ENCODE data around the gene AP3S2. TPM values are rescaled to one million over a fixed set of nuclear protein-coding genes. Genes with fewer than 3 reads are reported as not detected.
"Not testable (repeated sequence)": the region's sequence is repeated elsewhere in the genome, so short reads cannot be mapped to it uniquely, and the experiment has no call there.

AP3S2 gene
- total and polyA plus RNA-seq, 2 donors: 22.5 to 60.9 TPM

DNA sequence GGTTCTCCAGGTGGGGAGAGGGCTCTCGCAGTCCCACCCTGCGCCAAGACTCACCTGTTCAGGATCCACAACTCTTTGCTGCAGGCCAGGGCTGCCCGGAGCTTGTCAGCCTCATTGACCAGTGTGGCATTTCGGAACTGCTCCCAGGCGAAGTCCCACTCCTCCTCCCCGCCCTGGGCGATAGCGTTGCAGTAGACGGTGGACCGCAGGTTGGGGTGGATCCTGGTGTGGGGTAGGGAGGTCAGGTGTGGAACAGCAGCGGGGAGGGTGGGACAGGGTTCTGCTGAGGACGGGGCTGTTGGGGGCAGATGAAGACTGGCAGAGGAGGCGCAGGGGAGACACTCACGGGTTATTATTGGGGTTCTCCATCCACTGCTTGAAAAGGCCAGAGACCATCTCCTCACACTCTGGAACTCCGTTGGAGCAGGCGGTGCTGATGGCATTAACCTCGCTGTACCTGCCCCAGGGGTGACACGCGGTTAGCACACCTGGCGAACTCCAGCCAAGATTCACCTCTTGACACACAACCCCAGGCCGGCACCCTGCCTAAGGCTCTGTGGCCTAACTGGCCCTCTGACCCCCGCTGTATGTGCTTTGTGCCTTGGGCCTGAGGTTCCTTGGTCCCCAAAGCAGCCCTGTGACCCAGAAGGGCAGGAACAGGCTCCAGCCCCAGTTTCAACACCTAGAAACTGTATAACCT is 101.5 kb downstream of the AP3S2 start:
- Histone ChIP-seq H3K4me3 (ENCODE audit: low read depth, low read length) (no peak overlapping the region), H3K27ac (ENCODE audit: low read depth) (no peak overlapping the region), H3K4me1 (ENCODE audit: insufficient read depth) (no peaks in the 10 kb centered on the region), H3K36me3 (ENCODE audit: insufficient read depth) (no peaks in the 10 kb centered on the region)
- no peak for DNase-seq (ENCODE audit: extremely low spot score)
- WGBS: 95% methylated on average over 22 of the region's 22 CpGs

DNA sequence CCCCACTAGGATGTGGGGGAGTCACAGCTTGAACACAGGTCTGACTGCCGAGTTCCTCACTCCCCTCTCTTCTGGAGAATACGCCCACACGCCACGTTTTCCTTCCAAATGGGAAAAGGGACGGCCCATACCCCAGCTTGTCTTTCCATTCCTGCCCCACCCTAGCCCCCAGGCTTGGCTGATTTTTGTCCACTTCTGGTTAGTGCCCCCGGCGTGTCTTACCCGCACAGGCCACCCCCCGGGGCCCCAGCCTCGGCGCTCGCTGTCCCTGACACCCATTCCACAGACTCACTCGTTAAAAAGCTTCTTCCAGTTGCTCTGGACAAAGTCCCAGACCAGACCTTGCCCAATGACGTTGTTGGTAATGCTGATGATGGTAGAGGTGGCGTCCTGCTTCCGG is 103.1 kb downstream of the AP3S2 start:
- Histone ChIP-seq H3K36me3 (ENCODE audit: insufficient read depth) (no peaks in the 10 kb centered on the region), H3K27ac (ENCODE audit: low read depth) (no peak overlapping the region), H3K4me1 (ENCODE audit: insufficient read depth) (no peaks in the 10 kb centered on the region), H3K4me3 (ENCODE audit: low read depth, low read length) (no peak overlapping the region)
- 91% methylated on average over 16 of the region's 16 CpGs for WGBS
- DNase-seq (ENCODE audit: extremely low spot score): no peak

DNA sequence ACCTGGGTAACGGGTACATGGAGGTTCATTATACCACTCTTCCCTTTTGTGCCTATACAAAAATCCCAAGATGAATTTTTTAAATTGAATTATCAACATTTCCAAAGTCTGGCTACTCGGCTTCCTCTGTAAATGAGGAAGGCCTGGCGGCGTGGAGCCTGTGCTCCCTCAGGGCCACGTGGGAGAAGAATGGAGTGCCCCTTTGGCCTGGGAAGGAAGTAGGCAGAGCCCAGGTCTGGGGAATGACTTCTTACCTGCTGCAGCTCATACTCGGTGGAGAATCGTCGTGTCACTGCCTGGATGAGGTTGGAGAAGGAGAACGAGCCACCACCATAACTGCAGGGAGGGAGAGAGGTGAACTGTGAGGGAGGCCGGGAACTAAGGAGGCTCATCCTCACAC is 103.6 kb downstream of the AP3S2 start:
- WGBS: 81% methylated on average over 10 of the region's 10 CpGs
- Histone ChIP-seq H3K27ac (ENCODE audit: low read depth) (no peak overlapping the region), H3K36me3 (ENCODE audit: insufficient read depth) (no peaks in the 10 kb centered on the region), H3K4me1 (ENCODE audit: insufficient read depth) (no peaks in the 10 kb centered on the region), H3K4me3 (ENCODE audit: low read depth, low read length) (no peak overlapping the region)
- no peak for DNase-seq (ENCODE audit: extremely low spot score)

DNA sequence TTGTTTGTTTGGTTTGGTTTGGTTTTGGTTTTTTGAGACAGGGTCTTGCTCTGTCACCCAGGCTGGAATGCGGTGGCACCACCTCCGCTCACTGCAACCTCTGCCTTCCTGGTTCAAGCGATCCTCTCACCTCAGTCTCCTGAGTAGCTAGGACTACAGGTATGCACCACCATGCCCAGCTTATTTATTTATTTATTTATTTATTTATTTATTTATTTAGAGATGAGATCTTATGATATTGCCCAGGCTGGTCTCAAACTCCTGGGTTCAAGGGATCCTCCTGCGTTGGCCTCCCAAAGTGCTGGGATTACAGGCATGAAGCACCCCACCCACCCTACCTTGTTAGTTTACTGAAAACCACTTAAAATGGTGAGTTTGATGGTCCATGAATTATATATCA is 105.2 kb downstream of the AP3S2 start:
- not testable (repeated sequence) for H3K27ac ChIP-seq (ENCODE audit: low read depth); H3K4me1 ChIP-seq (ENCODE audit: insufficient read depth); H3K36me3 ChIP-seq (ENCODE audit: insufficient read depth); DNase-seq (ENCODE audit: extremely low spot score); H3K4me3 ChIP-seq (ENCODE audit: low read depth, low read length)
- WGBS: over 99% methylated on average over 4 of the region's 4 CpGs

DNA sequence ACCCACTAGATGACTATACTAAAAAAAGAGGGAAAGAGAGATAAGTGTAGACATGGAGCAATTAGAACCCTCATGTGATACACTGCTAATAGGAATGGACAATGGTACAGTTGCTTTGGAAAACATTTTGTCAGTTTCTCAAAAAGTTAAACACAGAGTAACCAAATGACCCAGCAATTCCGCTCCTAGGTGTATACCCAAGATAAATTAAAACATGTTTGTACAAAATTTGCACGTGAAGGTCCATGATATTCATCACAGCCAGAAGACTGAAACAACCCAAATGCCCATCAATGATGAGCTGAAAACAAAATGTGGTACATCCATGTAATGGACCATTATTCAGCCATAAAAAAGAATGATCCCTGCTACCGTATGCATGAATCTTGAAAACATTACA is 105.8 kb downstream of the AP3S2 start:
- H3K4me1 ChIP-seq (ENCODE audit: insufficient read depth): no peaks in the 10 kb centered on the region

DNA sequence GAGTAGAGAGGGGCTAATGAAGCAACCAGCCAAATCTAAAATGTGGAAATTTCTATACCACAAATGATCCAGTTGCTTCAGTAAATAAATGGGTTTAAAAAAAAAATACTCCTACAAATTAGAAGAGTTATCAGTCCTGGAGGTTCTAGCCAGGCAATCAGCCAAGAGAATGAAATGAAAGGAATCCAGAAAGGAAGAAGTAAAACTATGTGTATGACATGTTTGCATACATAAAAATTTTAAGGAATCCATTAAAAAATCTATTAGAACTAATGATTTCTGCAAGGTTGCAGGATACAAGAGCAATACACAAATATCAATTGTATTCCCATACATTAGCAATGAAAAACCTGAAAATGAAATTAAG is 108.0 kb downstream of the AP3S2 start:
- H3K4me3 ChIP-seq (ENCODE audit: low read depth, low read length): no peak overlapping the region

More for the DNA sequence above, 105.8 kb downstream of the AP3S2 start:
- H3K4me3 ChIP-seq (ENCODE audit: low read depth, low read length): no peak overlapping the region
- DNase-seq (ENCODE audit: extremely low spot score): no peak
- no peaks in the 10 kb centered on the region for H3K36me3 ChIP-seq (ENCODE audit: insufficient read depth)
- no peak overlapping the region for H3K27ac ChIP-seq (ENCODE audit: low read depth)
- WGBS: 95% methylated on average over 3 of the region's 3 CpGs

DNA sequence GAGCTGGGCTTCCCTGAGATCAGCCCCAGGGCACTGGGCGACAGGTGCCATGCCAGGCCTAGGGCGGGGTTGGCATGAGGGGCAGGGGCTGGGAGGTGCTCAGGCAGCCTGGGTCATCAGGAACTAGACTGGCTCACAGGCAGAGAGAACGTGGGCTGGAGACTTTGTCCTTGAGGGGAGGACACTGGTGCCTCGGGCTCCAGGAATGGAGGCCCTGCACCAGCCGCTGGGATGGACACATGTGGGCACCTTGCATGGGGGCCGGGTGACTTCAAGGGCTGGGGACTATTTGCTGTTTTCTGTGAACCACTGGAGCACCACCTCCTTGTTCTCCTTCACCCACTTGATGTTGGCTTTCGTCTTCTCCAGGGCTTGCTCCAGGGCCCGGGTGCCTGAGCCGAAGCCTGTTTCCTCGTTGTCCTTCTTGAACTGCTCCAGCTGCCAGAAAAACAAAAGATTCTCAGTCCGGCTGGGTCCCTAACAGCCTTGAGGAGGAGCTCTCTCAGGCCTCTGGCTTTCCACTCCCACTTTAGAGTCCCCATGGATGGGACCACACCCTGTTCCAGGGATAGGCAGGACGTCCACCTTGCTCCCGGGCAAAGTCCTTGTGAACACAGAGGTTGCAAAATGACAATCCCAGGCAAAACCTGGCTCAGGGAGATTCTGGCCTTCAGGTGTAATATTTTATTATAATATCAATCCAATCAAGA is 108.6 kb downstream of the AP3S2 start:
- no peak overlapping the region for H3K27ac ChIP-seq (ENCODE audit: low read depth)
- H3K4me1 ChIP-seq (ENCODE audit: insufficient read depth): no peaks in the 10 kb centered on the region
- 83% methylated on average over 13 of the region's 13 CpGs for WGBS
- no peak for DNase-seq (ENCODE audit: extremely low spot score)
- no peak overlapping the region for H3K4me3 ChIP-seq (ENCODE audit: low read depth, low read length)
- H3K36me3 ChIP-seq (ENCODE audit: insufficient read depth): no peaks in the 10 kb centered on the region

More for the DNA sequence above, 108.0 kb downstream of the AP3S2 start:
- Histone ChIP-seq H3K27ac (ENCODE audit: low read depth) (no peak overlapping the region), H3K36me3 (ENCODE audit: insufficient read depth) (no peaks in the 10 kb centered on the region), H3K4me1 (ENCODE audit: insufficient read depth) (no peaks in the 10 kb centered on the region)
- no peak for DNase-seq (ENCODE audit: extremely low spot score)

DNA sequence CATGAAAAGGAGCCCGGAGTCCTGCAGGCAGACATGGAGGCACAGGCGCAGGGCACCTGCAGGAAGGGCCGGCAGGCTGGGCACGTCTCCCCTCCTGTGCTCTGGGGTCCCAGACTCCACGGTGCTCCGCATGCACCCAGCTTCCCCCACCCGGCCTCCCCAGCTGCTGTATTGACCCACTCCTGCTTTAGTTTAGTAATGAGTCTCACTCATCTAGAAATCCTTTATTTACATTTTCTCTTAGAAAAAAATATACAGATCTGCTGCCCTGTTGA is 109.2 kb downstream of the AP3S2 start:
- Histone ChIP-seq H3K4me1 (ENCODE audit: insufficient read depth) (no peaks in the 10 kb centered on the region), H3K36me3 (ENCODE audit: insufficient read depth) (no peaks in the 10 kb centered on the region), H3K27ac (ENCODE audit: low read depth) (no peak overlapping the region), H3K4me3 (ENCODE audit: low read depth, low read length) (no peak overlapping the region)
- WGBS: 83% methylated on average over 7 of the region's 7 CpGs
- DNase-seq (ENCODE audit: extremely low spot score): no peak

DNA sequence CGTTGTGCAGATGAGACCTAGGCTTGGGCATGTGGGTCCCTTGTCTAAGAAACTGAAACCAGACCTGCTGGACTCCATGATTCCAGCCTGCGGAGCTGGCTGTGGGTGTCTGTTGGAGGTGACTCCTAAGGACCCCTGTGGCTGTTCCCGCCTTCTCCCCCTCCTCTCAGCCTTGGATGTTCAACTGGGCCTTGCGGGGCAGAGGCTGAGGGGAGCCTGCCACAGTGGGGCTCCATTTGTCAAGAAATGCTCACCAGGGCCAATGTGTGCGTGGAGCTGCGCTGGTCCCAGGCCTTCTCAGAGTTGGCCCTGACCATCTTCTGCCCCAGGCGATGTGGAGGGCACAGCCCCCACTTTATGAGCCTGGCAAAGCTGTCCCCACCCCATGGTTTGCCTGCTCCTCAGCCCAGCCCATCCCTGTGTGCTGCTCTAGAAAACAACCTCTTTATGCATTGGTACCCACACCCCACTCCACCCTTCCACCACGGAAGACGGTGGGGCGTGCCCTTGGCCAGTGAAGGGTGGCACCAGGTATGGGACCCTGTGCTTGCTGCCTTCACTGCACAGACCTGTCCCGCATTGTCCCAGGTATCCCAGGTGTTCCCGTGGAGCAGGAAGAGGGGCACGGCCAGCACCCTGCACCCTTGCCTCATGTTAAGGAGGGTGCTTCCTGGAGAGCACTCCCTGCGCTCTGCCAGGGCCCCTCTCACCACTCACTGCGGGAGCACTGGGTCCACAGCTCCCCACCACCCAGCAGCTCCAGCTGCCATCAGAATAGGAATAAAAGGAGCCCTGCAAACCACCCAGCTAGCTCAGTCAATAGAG is 109.7 kb downstream of the AP3S2 start:
- no peaks in the 10 kb centered on the region for H3K4me1 ChIP-seq (ENCODE audit: insufficient read depth)
- no peak overlapping the region for H3K27ac ChIP-seq (ENCODE audit: low read depth)
- no peak overlapping the region for H3K4me3 ChIP-seq (ENCODE audit: low read depth, low read length)
- 84% methylated on average over 15 of the region's 15 CpGs for WGBS
- H3K36me3 ChIP-seq (ENCODE audit: insufficient read depth): no peaks in the 10 kb centered on the region
- no peak for DNase-seq (ENCODE audit: extremely low spot score)

DNA sequence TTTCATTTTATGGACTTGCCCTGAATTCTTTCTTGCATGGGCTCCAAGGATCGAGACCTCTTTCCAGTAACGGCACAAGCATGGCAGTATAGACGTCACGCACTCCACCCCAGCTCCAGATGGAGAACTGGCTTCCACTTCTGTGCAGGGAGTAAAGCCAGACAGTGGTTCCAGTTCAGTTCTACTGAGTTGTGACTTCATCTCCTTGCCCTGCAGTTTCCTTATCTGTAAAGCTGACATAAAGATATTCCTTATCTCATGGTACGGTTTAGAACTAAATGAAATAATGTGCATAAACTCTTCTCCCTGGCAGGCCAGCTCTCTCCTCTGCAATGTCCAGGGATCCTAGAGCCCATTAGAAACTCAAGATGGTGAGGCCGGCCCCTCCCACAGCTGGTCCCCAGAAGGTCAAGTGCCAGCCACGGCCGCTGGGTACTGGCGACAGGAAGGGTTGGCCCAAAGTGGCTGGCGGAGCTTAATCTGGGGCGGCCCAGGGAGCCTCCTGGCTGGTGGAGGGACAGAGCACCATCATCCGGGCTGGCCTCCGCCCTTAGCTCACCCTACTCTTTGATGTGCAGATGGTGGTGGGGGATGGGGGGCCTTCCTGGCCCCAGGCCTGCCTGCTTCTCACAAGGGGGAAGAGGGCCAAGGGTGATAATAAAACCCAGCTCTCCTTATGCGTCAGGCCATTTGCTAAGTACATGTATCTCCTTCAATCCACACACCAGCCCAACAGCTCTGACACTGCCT is 110.5 kb downstream of the AP3S2 start:
- Histone ChIP-seq H3K27ac (ENCODE audit: low read depth) (no peak overlapping the region), H3K4me3 (ENCODE audit: low read depth, low read length) (no peak overlapping the region), H3K36me3 (ENCODE audit: insufficient read depth) (no peaks in the 10 kb centered on the region), H3K4me1 (ENCODE audit: insufficient read depth) (no peaks in the 10 kb centered on the region)
- 27% methylated on average over 14 of the region's 14 CpGs for WGBS
- no peak for DNase-seq (ENCODE audit: extremely low spot score)

DNA sequence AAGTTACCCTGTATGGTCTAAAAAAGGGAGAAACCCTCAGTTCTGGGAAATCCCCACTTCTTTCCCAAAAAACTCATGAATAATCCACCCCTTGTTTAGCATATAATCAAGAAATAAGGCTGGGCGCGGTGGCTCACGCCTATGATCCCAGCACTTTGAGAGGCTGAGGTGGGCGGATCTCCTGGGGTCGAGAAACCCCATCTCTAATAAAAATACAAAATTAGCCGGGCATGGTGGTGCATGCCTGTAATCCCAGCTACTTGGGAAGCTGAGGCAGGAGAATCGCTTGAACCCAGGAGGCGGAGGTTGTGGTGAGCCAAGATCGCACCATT is 111.2 kb downstream of the AP3S2 start:
- H3K27ac ChIP-seq (ENCODE audit: low read depth); H3K36me3 ChIP-seq (ENCODE audit: insufficient read depth); H3K4me3 ChIP-seq (ENCODE audit: low read depth, low read length); H3K4me1 ChIP-seq (ENCODE audit: insufficient read depth); DNase-seq (ENCODE audit: extremely low spot score): not testable (repeated sequence)
- WGBS: 83% methylated on average over 9 of the region's 9 CpGs

DNA sequence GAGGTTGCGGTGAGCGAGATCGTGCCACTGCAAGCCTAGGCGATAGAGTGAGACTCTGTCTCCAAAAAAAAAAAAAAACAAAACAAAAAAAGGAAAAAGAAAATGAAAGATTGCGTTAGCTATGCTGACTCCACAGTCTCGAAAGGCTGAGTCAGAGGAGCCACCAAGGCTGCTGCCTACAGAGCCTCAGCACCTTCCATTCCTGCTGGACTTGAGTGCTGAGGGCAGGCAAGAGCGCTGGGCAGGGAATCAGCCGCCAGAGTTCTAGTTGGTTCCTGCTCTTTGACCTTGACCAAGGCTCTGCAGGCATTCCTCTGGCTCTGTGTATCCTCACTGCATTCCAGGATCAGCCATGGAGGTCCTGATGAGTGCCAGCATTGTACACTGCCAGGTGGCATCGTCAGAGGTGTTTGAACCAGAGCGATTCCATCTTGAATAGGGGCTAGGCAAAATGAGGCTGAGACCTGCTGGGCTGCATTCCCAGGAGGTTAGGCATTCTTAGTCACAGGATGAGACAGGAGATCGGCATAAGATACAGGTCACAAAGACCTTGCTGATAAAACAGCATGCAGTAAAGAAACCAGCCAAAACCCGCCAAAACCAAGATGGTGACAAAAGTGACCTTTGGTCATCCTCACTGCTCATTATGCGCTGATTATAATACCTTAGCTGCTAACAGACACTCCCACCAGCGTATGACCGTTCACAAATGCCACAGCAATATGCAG is 111.7 kb downstream of the AP3S2 start:
- Histone ChIP-seq H3K4me3 (ENCODE audit: low read depth, low read length) (no peak overlapping the region), H3K27ac (ENCODE audit: low read depth) (no peak overlapping the region), H3K4me1 (ENCODE audit: insufficient read depth) (no peaks in the 10 kb centered on the region), H3K36me3 (ENCODE audit: insufficient read depth) (no peaks in the 10 kb centered on the region)
- no peak for DNase-seq (ENCODE audit: extremely low spot score)
- 82% methylated on average over 15 of the region's 15 CpGs for WGBS

DNA sequence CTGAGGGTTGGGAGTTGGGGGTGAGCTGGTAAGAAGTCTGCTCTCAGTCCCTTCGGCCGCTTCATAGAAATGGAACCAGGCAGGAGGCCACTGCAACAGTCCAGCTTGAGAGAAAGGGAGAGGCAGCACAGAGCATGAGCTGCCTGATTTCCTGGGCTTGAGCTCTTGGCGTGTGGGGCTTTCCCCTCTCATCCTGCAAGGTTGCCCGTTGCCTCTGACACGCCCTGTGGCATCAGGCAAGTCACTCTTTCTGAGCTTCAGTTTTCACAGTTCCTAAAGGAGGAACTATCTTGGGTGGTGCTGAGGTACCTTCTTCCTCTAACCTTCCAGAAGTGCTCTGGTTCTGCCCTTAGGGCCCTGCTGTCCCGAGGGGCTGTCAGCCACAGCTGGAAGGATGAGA is 112.7 kb downstream of the AP3S2 start:
- no peaks in the 10 kb centered on the region for H3K36me3 ChIP-seq (ENCODE audit: insufficient read depth)
- no peaks in the 10 kb centered on the region for H3K4me1 ChIP-seq (ENCODE audit: insufficient read depth)
- DNase-seq (ENCODE audit: extremely low spot score): no peak
- H3K4me3 ChIP-seq (ENCODE audit: low read depth, low read length): no peak overlapping the region
- 79% methylated on average over 6 of the region's 6 CpGs for WGBS
- peak overlapping the region; percentile 25 for H3K27ac ChIP-seq (ENCODE audit: low read depth)
